Fibroblast of villous mesenchyme (primary cell): Measurements from ENCODE around the gene NPAS1. TPM values are rescaled to one million over a fixed set of nuclear protein-coding genes. Genes with fewer than 3 reads are reported as not detected.
"Not testable (repeated sequence)": the region's sequence is repeated elsewhere in the genome, so short reads cannot be mapped to it uniquely, and the experiment has no call there.

Experiments used
- DNase-seq: peaks from one replicate; pipeline ENCODE4 v3.0.0-alpha.2; 2010; ENCODE audit warnings: low read depth
- H3K4me3 ChIP-seq: 2 replicates; pipeline ENCODE4 v1.5.1; 2011; ENCODE audit warnings: low read depth, mild to moderate bottlenecking, low read length
- CTCF ChIP-seq: IDR thresholded peaks from 2 replicates; pipeline ENCODE4 v1.5.1; 2012; ENCODE audit warnings: low read depth, mild to moderate bottlenecking, low read length; ENCODE audit not compliant: insufficient read depth
- total RNA-seq: library from RNA; depleted of rRNA; stranded (reverse); fragments of >200 nt; gene quantifications from 2 replicates; pipeline ENCODE4 v1.2.3, GENCODE V29; 2012

NPAS1 gene
- total RNA-seq, 1 donor: 0.86 TPM

- DNase-seq: no peak
- TF ChIP-seq CTCF: no peak
- no peak overlapping the region for H3K4me3 ChIP-seq
Measured at GRCh38 chr19:47045867-47046470, 26.3 kb downstream of the NPAS1 start.

- DNase-seq: no peak
- H3K4me3 ChIP-seq: peak overlapping the region; percentile 79
- TF ChIP-seq CTCF: no peak
Measured at GRCh38 chr19:47047272-47047762, 27.7 kb downstream of the NPAS1 start.

GRCh38 chr19:47047763-47048405 is 28.2 kb downstream of the NPAS1 start:
- peak; percentile 93 for DNase-seq
- TF ChIP-seq CTCF: no peak
- H3K4me3 ChIP-seq: peak overlapping the region; percentile 79

- peak overlapping the region; percentile 48 for H3K4me3 ChIP-seq
- no peak for TF ChIP-seq CTCF
- peak; percentile 87 for DNase-seq
Measured at GRCh38 chr19:47049307-47049700, 29.7 kb downstream of the NPAS1 start.

GRCh38 chr19:47050562-47050961 is 30.9 kb downstream of the NPAS1 start:
- H3K4me3 ChIP-seq, DNase-seq: not testable (repeated sequence)

GRCh38 chr19:47056411-47056810 is 36.8 kb downstream of the NPAS1 start:
- DNase-seq: peak; percentile 14
- TF ChIP-seq CTCF: no peak
- H3K4me3 ChIP-seq: no peak overlapping the region

GRCh38 chr19:47057328-47057727 is 37.7 kb downstream of the NPAS1 start:
- no peak for TF ChIP-seq CTCF
- peak; percentile 87 for DNase-seq
- H3K4me3 ChIP-seq: no peak overlapping the region
